Tibial nerve (tissue), 4 donors: ENCODE data around the gene C5. TPM values are rescaled to one million over a fixed set of nuclear protein-coding genes. Genes with fewer than 3 reads are reported as not detected.

ENCODE experiments used
- DNase-seq, 2 donors: peaks; one replicate each; pipeline ENCODE4 v3.0.0-alpha.2; 2019; ENCODE audit warnings: low spot score in 2 of 2
- H3K27ac ChIP-seq, 4 donors: fragments of 200-600 bp; sonication (generic) in 3 of 4; one replicate each; pipeline ENCODE4 v1.5.1; 2017 to 2019; ENCODE audit warnings: mild to moderate bottlenecking in 1 of 4
- H3K27me3 ChIP-seq, 2 donors: fragments of 200-600 bp; sonication (generic) in 1 of 2; one replicate each; pipeline versions ENCODE4 v1.5.1 to v1.6.0; 2017 to 2019
- H3K36me3 ChIP-seq, 3 donors: fragments of 200-600 bp; sonication (generic); one replicate each; pipeline ENCODE4 v1.5.1; 2018 to 2019
- H3K4me1 ChIP-seq, 4 donors: fragments of 200-600 bp; sonication (generic) in 3 of 4; one replicate each; pipeline ENCODE4 v1.5.1; 2017 to 2019
- H3K4me3 ChIP-seq, 4 donors: fragments of 200-600 bp; sonication (generic) in 3 of 4; one replicate each; pipeline ENCODE4 v1.5.1; 2017 to 2019; ENCODE audit warnings: mild to moderate bottlenecking in 1 of 4, moderate library complexity in 1 of 4
- H3K9me3 ChIP-seq, 4 donors: fragments of 200-600 bp; sonication (generic) in 3 of 4; one replicate each; pipeline ENCODE4 v1.5.1; 2017 to 2019
- EP300 ChIP-seq, 2 donors: sonication (generic); formaldehyde crosslinking; IDR thresholded peaks; one replicate each; pipeline ENCODE4 v1.6.1; 2017; ENCODE audit warnings: antibody characterized with exemption in 2 of 2, mild to moderate bottlenecking in 1 of 2
- POLR2A ChIP-seq, 2 donors: fragments of 450-650 bp; IDR thresholded peaks; one replicate each; pipeline ENCODE4 v1.6.1; 2017; ENCODE audit warnings: antibody characterized with exemption in 2 of 2, mild to moderate bottlenecking in 2 of 2, moderate library complexity in 2 of 2
- WGBS, 2 donors: methylation state at CpG; one replicate each; pipeline ENCODE4 v1.1.5; 2018; 5-methylcytosine and 5-hydroxymethylcytosine counted together
- total RNA-seq, 4 donors: library from RNA; depleted of rRNA; stranded (reverse); fragments of >200 nt; gene quantifications; one replicate each; pipeline ENCODE4 v1.1.0, GENCODE V29; 2016
- TF ChIP-seq, protein P1 (sequence below), 5 experiments: fragments of 200-600 bp in 3 of 5; fragments of 450-650 bp in 2 of 5; sonication (generic) in 3 of 5; IDR thresholded peaks; one replicate each; pipeline ENCODE4 v1.5.1; 2016 to 2019; ENCODE audit warnings: antibody characterized with exemption in 5 of 5, mild to moderate bottlenecking in 3 of 5, moderate library complexity in 2 of 5

Gene C5
- total RNA-seq, 4 donors from 2014 or later: 18.9 to 33.0 (median 23.2) TPM

DNA sequence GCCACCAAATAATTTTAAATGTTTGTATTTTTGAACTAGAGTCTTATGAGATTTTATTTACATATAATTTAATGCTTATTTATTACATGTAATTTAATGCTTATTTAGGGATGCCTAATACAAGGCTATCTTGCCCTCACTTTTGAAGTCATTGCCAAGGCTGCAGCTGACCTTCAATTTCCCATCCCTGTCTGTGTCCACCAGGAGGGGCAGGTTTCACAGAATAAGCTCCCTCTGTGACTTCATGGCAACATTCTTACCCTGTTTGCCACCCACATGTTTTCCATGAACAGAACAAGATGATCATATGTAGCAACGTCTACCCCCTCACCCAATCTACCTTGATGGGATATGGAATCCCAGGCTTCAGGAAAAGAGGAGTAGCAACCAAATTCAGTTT lies 27.0 kb downstream of the C5 start:
- WGBS, 2 donors: 43 to 47% methylated on average over 1 of the region's 1 CpG

DNA sequence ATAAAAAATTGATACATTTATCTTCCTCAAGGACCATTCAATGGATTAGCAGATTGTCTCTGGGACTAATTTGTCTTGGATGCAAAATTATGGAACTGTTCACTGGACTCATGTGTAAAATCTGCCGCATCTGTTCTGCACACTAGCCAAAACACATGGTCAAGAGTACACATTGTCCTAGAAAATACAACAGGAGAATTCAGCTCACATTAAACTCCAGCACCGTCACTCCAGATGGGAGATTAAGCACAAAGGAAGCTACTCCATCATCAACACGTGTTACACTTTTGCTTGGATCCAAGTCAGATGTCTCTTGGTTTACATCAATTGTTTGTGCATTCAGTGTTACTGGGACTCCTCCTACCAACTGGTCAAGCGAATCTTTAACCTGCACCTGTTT lies 28.8 kb downstream of the C5 start:
- Histone ChIP-seq H3K36me3 (peaks cover 0 to 28% (median 0%) of the 10 kb centered on the region in 3 donors), H3K4me3 (no peak overlapping the region), H3K9me3 (no peaks in the 10 kb centered on the region), H3K27me3 (no peaks in the 10 kb centered on the region), H3K4me1 (peaks cover 0 to 5% (median 0%) of the 10 kb centered on the region in 4 donors), H3K27ac (peak overlapping the region in 1 of 4 donors; percentile 43)
- peak in 1 of 2 donors; percentile 55 for DNase-seq
- WGBS, 2 donors: 64 to 65% methylated on average over 4 of the region's 4 CpGs
- peak in 1 of 2 donors; percentile 75 for TF ChIP-seq EP300 (IDR thresholded peaks at IDR 0.05)
- TF ChIP-seq, protein P1, sequence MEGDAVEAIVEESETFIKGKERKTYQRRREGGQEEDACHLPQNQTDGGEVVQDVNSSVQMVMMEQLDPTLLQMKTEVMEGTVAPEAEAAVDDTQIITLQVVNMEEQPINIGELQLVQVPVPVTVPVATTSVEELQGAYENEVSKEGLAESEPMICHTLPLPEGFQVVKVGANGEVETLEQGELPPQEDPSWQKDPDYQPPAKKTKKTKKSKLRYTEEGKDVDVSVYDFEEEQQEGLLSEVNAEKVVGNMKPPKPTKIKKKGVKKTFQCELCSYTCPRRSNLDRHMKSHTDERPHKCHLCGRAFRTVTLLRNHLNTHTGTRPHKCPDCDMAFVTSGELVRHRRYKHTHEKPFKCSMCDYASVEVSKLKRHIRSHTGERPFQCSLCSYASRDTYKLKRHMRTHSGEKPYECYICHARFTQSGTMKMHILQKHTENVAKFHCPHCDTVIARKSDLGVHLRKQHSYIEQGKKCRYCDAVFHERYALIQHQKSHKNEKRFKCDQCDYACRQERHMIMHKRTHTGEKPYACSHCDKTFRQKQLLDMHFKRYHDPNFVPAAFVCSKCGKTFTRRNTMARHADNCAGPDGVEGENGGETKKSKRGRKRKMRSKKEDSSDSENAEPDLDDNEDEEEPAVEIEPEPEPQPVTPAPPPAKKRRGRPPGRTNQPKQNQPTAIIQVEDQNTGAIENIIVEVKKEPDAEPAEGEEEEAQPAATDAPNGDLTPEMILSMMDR (IDR thresholded peaks at IDR 0.05): no peak

More for the DNA sequence above, 27.0 kb downstream of the C5 start:
- H3K36me3 ChIP-seq: peaks cover 0 to 12% (median 0%) of the 10 kb centered on the region in 3 donors
- peaks cover 0 to 8% (median 3%) of the 10 kb centered on the region in 4 donors for H3K4me1 ChIP-seq
- H3K27ac ChIP-seq: no peak overlapping the region
- no peak for TF ChIP-seq EP300 (IDR thresholded peaks at IDR 0.05)
- TF ChIP-seq, protein P1 (IDR thresholded peaks at IDR 0.05): no peak
- no peak for TF ChIP-seq POLR2A (IDR thresholded peaks at IDR 0.05)
- no peak overlapping the region for H3K4me3 ChIP-seq
- no peak for DNase-seq
- H3K9me3 ChIP-seq: peaks cover 0 to 4% (median 0%) of the 10 kb centered on the region in 4 donors
- no peaks in the 10 kb centered on the region for H3K27me3 ChIP-seq

DNA sequence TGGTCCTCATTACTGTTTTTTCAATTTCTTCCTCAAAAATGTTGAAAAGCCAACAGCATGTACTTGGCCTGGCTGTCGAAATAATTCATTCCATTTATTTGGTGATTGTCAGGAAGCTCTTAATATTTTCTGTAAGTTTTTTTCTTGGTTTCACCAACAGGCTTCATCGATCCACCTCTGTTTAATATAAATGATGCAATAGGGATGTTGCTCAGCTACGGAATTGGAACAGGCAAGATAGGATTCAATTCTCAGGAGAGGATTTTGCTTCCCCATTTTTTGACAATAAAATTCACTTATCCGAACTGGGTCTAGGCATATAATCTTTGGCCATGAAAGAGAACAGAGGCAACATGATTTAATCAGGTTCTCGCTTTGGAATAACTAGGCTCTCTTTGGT lies 30.8 kb downstream of the C5 start:
- H3K9me3 ChIP-seq: no peaks in the 10 kb centered on the region
- H3K4me1 ChIP-seq: no peaks in the 10 kb centered on the region
- H3K27ac ChIP-seq: no peak overlapping the region
- 74 to 90% methylated on average over 5 of the region's 5 CpGs for WGBS, 2 donors
- TF ChIP-seq POLR2A (IDR thresholded peaks at IDR 0.05): no peak
- no peak for TF ChIP-seq EP300 (IDR thresholded peaks at IDR 0.05)
- TF ChIP-seq, protein P1 (IDR thresholded peaks at IDR 0.05): no peak
- peaks cover 0 to 39% (median 0%) of the 10 kb centered on the region in 3 donors for H3K36me3 ChIP-seq
- no peak overlapping the region for H3K4me3 ChIP-seq
- no peak for DNase-seq
- H3K27me3 ChIP-seq: no peaks in the 10 kb centered on the region

DNA sequence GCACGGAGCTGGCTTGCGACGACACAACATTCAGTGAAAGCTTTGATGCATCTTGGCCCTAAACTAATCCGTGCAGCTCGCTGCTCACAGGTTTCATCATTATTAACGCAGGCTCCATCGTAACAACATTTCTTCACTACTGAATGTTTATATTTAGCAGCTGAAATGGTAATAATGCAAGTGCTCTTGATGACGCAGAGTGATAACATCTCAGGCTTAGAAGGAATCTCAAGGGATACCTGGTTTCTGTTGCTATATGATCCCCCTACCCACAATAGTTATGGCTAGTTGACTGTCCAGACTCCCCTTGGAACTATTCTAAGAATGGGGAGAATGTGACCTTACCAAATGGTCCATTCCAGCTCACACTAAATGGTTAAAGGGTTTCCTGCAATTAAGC lies 36.2 kb downstream of the C5 start:
- no peak overlapping the region for H3K27ac ChIP-seq
- 91 to 92% methylated on average over 8 of the region's 8 CpGs for WGBS, 2 donors
- no peaks in the 10 kb centered on the region for H3K27me3 ChIP-seq
- TF ChIP-seq POLR2A (IDR thresholded peaks at IDR 0.05): no peak
- TF ChIP-seq, protein P1 (IDR thresholded peaks at IDR 0.05): no peak
- TF ChIP-seq EP300 (IDR thresholded peaks at IDR 0.05): no peak
- H3K4me3 ChIP-seq: no peak overlapping the region
- DNase-seq: no peak
- H3K9me3 ChIP-seq: no peaks in the 10 kb centered on the region
- H3K4me1 ChIP-seq: no peaks in the 10 kb centered on the region
- peaks cover 0 to 53% (median 0%) of the 10 kb centered on the region in 3 donors for H3K36me3 ChIP-seq

DNA sequence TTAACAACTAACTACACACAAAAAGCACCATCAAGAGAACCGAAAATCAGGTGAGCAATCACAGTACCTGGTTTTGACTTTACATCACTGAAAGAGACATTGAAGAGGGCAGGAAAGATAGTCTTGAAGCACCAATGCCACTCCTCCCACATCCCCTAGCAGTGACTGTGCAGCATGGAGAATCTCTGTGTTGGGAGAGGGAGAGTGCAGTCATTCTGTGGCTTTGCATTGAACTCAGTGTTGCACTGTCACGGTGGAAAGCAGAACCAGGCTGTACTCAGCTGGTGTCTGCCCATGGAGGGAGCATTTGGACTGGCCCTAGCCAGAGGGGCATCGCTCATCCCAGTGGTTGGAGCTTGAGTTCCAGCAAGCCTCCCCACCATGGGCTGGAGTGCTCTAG lies 40.4 kb downstream of the C5 start:
- peaks cover 0 to 45% (median 0%) of the 10 kb centered on the region in 3 donors for H3K36me3 ChIP-seq
- no peaks in the 10 kb centered on the region for H3K27me3 ChIP-seq
- no peaks in the 10 kb centered on the region for H3K9me3 ChIP-seq
- no peak for TF ChIP-seq EP300 (IDR thresholded peaks at IDR 0.05)
- TF ChIP-seq, protein P1 (IDR thresholded peaks at IDR 0.05): no peak
- TF ChIP-seq POLR2A (IDR thresholded peaks at IDR 0.05): no peak
- H3K27ac ChIP-seq: no peak overlapping the region
- H3K4me1 ChIP-seq: no peaks in the 10 kb centered on the region
- 81 to 100% methylated on average over 3 of the region's 3 CpGs for WGBS, 2 donors
- no peak overlapping the region for H3K4me3 ChIP-seq
- DNase-seq: no peak
